HG02938 (cell line): ENCODE data around the gene SPOP.
"Not testable (repeated sequence)": the region's sequence is repeated elsewhere in the genome, so short reads cannot be mapped to it uniquely, and the experiment has no call there.

Source experiments
- ATAC-seq: cut with Tn5 transposase; IDR thresholded peaks from one replicate; pipeline ENCODE4 v1.9.1; 2021; ENCODE audit warnings: mild to moderate bottlenecking, moderate library complexity; ENCODE audit not compliant: unreplicated experiment

The SPOP gene

DNA sequence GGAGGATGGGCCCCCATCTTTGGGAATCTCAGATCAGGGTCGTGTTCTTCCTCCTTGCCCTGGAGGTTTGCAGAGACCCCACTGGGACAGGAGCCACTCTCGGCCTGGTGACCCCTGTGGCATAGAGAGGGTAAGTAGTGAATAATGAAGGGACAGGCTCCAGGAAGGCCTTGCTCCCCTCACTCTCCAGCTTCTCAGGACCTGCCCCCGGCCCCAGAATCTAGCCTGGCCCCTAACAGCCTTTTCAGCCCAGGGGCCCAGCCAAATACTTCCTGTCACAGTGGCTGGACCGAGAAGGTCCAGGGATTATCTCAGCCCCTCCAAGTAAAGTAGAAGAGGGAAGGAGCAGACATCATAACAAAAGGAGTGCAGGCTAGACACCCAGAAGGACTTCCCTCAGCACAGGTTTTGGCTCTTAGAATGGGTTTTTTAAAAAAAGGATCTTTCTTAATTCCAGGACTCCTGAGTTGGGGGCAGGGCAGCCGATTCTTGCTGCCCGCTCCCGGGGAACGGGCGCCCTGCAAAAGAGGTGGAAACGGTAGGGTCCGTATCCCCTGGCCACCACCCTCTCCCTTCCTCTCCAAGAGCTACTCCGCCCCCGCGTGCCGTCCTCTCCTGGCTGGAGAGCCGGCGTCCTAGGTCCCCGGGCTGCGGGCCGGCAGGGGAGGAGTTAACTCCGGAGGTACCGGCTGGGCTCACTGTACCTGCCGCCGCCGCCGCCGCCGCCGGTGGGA is 102.8 kb downstream of the SPOP start:
- ATAC-seq: no peak

DNA sequence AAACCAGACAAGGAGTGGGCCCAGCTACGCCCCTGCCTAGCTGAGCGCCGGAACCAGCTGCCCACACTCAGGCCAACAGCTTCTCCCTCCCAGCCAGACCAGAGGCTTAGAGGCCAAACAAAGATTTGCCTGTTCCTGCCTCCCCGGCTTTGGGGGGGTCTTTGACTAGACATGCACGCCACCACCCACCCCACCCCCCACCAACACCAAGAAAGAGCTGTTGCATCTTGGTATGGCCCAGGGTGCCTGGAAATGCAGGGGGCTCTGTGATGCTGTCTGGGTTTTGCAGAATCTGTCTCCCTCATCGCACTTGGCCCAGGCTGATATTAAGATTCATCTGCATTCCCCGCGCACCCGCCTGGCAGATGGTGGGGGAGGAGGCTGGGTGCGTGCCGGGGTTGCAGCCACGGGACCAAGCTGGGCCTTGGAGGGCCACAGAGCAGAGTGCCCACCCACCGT is 103.5 kb downstream of the SPOP start:
- no peak for ATAC-seq

DNA sequence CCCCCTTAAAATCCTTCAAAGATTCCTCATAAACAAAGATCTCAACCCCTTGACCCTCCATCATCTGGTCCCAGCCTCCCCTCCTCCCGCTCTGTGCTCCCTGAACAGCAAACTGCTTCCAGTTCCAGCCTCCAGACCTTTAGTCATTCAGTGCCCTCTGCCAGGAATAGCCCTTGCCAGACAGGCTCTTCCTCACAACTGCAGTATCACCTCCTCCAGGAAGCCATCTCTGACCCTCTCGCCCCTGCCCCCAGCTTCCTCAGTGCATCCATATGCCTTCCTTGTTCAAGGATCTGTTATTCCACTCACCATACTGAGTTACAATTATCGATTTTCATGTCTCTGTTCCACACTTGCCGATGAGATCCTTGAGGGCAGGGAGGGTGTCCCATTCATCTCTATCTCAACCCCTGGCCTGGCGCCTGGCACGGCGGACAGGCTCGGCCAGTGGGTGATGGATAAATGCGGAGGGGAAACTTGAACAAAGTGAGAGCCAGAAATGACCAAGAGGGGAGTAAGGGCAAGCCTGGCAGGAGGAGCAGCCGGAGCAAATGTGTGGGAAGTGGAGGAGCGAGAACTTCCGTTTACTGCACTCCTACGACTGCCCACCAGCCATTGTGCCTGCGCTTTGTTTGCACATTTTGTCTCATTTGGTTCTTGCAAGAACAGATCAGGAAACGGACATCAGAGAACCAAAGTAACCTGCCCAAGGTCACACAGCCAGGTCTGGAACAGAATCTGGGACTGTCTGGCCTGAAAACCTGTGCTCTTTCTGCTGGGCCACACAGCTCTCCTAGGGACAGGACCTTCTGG is 104.2 kb downstream of the SPOP start:
- ATAC-seq: no peak

DNA sequence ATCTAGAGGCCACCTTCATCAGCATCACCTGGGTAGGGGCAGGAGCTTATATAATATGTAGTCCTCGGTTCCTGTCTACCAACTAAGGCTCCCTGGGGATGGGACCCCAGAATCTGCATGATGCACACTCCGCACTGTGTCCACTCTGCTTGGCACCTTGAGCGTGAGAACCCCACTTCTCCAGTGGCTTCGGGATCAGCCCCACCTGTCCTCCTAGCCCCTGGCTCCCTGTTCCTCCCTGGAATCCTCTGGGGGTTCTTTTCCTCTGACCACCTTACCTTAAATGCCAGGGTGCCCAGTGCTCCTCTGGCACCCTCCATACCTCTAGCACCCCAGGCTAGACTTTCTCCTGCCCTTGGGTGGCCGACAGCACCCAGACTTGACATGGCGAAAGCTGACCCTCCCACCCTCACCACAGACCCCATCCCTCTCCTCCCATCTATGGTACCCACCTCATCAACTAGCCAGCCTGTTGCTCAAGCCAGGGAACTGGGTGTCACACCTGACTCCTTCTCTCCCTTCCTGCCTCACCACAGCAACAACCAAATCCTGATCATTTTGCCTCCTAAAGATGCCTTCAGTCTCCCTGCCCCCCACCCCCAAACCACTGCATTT is 105.0 kb downstream of the SPOP start:
- no peak for ATAC-seq

DNA sequence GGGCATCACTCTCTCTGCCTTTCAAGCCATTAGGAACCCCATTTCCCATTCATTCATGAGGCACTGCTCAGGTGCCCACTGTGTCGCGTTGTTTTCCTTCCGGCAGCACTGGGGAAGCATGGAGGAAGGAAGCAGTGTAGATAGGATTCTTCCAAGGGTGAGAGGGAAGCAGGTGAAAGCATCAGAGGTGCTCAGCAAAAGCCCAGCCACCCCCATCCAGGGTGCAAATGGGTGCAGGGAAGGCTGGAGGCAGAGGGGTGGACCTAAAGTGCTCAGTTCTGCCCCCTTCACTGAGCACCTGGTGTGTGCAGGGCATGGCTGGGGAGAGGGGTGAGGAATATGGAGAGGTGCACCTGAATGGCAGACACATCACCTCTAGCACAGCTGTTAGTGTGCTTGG is 105.7 kb downstream of the SPOP start:
- ATAC-seq: no peak

DNA sequence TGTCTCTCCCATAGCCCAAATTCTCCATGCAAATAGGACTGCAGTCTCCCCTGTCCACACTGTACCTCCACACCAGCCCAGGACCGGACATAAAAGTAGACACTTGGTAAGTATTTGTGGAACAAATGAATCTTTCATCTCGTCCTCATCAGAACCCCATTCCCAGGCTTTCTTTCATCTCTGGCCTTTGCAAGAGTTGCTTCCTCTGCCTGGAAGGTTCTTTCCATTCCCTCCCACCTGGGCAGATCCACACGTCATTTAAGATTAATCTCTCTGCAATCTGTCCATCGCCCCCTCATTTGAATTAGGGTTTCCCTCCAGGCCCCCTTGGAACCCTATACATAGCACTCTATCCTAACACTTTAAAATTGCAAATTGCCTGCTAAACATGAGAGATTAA is 106.1 kb downstream of the SPOP start:
- ATAC-seq: no peak

DNA sequence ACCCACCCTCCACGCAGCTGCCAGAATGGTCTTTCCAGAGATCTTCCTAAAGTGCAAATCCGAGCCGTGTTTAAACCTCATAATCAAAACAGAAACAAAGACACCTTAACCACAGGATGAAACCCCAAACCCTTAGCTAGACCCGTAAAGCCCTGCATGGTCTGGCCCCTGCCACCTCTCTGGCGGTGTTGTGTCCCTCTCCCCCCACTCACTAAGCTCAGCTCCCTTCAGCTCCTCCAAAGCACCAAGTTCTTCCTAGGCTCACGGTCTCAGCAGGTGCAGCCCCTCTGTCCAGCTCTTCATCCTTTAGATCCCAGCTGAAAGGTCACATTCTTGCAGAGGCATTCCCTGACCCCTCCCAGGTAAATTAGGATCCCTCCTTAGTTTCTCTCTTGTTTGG is 106.6 kb downstream of the SPOP start:
- no peak for ATAC-seq

DNA sequence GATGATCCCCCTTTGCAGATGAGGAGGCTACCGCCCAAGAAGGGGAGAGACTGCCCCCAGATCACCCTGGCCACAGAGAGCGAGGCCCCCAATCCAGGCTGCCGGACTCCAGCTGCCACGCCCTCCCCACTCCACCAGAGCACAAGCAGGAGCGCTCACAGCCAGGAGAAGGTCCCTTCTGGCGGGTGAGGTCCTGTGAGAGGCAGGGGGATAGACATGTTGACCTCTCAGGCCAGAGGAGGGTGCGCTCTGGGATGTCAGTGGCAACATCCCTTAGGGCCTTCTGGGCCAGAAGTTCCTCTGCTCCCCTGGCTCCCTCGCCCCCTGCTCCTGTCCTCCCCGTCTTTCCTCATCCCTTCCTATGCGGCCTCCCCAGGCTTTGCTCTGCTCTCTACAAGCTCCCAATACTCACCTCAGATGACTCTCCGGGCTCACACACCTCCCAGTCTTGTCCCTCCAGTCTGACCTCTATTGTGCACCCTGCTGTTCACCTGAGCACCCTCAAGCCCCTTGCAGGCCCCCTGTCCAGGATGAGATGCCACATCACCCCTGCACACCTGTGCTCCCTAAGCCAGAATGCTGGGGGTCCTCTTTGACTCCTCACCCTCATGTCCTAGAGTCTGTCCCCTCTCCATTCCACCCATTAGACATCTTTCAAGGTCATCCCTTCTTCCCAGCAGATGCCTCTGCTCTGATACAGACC is 107.2 kb downstream of the SPOP start:
- ATAC-seq: no peak

DNA sequence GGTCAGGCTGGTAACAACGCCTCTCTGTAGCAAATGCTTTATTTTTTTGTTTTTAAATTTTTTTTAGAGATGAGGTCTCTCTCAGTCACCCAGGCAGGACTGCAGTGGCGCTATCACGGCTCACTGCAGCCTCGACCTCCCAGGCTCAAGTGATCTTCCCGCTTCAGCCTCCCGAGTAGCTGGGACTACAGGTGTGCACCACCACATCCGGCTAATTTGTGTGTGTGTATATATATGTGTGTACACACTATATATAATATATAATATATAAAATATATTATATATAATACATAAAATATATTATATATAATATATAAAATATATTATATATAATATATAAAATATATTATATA is 109.2 kb downstream of the SPOP start:
- ATAC-seq: not testable (repeated sequence)

DNA sequence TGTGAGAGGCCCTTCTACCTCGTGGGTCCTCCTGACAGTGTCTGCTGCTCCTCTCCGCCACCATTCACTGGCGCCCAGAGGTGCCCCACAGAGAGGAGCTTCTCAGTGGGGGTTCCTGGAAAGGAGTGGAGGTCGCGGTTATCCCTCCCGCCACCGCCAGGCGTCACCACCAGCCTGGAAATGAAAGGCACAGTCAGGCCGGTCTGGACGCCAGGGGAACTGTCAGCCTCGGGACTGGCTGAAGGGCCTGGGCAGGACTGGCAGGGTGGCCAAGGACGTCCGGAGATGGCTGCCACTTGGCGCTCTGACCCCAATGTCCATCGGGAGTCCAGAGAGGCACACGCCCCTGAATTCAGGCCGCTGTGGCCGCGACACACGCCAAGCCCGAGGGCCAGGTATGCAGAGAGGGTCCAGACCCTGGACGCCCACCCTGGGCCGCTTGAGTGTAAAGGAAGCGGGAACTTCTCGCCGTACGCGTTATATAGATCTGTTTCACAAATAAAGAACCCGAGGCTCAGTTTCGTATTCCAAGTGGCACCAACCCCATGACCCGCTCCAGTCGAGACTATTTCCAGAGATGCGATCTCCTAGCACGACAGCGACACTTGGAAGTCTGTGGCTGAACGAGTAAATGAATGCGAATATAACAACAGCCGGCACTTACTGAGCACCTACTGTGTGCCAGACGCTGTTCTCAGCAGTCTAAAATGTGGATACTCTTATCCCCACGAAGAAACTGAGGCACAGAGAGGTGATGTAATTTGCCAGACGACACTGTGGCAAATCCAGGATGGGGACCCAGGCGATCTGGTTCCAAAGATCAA is 109.8 kb downstream of the SPOP start:
- peak; percentile 38 for ATAC-seq

DNA sequence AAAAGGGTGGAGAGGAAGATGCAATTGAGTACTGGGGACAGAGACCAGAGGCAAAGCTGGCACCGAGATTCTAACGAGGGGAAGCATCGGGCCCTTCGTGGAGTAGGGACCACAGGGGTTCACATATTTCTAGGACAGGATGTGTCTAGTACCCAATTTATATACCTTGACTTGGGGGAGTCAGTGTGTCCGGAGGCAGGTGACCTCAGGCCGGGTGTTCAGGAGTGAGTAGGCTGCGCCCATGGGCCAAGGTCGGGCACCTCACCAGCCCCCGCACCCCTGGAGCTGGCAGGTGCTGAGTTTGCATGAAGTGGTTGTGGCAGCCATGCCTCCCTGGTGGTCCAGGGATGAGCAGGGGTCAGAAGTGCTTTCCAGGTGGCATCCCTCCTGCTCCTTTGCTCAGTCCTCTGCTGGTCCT is 110.8 kb downstream of the SPOP start:
- ATAC-seq: no peak

DNA sequence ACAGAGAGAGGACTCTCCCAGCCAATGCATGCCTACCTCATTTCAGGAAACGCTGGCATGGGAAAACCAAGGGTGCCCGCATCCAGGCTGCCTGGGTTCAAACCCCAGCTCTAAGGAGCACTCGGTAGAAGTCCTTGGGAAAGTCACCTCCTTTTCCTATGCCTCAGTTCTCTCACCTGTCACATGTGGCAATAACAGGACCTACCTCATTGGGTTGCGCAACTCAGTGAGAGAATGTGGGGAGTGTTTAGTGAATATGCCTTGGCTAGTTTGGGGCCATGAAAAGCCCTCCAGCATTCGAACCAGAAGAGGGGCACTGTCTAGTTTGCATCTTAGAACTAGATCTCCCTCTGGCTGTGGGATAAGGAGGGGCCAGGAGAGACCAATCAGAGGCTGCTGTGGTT is 111.2 kb downstream of the SPOP start:
- ATAC-seq: no peak

DNA sequence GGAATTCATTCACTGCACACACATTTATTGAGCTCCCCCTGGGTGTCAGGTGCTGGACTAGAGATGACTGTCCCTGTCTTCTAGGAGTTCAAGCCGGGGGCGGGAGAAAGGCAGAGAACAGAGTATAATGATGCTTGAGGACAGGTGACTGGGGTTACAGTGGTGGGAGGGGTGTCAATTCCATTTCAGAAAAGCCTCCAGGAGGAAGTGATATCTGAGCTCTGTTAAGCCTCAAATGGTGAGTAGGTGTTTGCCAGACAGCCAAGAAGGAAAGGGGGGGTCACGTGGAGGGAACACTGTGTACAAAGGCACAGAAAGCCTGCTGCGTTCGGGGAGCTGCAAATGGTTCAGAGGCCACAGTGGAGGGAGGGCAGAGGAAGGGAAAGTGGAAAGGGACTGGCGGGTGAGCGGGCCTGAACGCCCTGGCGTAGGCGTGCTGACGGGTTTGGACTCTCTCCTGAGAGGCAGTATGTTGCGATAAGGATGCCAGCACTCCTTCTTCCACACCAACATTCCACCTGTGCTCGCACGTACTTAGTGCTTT is 111.9 kb downstream of the SPOP start:
- no peak for ATAC-seq

DNA sequence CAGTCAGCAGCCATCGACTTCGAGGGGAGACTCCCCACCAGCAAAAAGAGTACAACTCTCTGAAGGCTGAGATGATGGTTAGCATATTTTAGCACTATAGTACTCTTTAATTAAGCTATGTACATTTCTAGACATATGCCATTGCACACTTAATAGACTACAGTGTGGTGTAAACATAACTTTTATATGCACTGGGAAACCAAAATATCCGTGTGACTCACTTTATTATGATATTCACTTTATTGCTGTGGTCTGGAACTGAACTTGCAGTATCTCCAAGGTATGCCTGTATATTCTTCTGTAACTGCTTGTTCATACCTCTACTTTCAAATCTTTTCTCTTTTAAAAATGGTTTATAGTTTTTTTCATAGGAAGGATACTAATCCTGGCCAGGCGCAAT is 113.3 kb downstream of the SPOP start:
- no peak for ATAC-seq

DNA sequence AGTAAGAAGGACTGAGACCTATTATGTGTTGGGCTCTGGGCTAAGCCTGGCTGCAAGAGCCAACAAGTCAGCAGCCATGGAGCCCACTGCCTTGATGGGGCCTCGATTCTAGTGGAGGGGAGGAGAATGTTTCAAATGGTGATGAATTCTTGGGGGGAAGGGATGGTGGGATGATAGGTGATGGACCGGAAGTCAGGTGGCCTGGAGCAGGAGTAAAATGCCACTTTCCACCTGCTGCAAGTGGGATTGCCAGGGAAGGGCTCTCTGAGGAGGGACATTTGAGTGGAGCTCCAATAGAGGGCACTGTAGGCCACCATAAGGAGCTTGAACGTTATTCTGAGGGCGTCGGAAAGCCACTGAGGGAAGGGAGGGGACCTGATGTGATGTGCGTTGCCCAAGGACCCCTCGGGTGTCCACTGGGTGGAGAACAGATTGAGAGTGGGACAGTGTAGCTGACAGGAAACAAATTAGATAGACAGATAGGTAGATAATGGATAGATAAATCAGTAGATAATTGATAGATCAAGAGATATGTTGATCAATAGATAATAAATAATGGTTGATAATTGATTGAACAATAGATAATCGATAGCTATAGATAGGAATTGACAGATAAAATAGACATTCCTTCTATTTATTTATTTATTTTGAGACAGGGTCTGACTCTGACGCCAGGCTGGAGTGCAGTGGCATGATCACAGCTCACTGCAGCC is 120.4 kb downstream of the SPOP start:
- ATAC-seq: no peak

DNA sequence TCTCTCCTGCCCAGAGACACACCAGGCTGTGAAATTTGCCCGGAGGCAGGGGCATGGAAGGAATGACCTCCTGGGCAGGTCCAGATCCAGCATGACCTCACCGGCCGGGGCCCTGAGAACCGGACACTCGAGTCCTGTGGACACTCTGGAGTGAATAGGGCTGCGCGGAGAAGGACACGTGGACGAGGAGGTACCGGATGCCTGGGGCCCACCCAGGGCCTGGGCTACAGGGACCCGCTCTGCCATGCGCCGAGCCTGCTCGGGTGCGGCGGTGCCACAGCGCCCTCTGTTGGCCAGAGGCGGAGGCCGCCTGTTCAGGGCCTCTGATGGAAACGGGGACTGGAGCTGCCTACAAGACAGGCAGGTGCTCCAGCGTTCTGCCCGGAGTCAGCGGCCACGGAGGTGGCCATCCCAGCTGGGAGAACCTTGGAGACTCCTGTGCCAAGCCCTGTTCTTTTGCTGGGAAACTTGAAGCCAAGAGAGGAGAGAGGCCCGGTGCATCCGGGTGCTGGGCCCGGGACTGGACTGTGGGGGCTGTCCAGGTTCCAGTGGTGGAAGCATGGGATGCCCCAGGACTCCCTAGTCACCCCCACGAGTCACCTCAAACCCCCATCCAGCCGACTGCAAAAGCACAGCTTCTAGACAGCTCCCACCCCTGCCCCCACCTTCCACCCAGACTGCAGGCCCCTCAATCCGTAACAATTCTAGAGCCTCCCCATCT is 121.5 kb downstream of the SPOP start:
- ATAC-seq: no peak

DNA sequence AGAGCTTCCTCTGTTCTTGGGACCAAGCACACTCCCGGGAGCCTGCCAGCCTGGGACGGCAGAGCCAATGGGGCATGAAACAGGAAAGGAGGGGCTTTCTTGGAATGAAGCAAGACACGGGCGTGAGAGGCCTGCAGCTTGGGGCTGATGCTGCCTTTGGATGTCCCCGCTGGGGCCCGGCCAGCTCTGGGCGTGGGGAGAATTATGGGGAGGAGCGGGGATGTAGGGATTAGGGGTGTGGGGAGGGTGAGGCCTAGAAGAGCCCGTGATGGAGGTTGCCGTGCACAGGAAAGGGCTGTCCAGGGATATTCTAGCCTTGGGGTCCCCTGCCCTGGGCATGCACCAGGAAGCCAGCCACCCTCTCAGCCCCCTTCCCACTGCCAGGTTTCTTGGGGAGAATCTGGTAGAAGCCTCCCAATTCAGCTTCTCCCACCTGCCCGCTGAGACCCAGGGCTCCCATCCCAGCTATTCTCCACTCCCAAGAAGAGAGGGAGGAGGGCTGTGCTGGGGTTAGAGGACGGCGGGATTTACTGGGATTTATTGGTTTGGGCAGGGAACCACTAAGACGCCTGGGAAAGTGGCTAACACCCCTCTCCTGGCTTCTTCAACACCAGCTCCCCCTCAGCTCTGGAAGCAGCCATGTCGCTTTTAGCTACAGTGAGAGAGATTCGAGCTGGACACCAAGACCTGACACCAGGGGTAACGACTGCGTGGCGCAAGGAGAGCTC is 122.2 kb downstream of the SPOP start:
- no peak for ATAC-seq
